Ovary (tissue), 3 donors: ENCODE measurements around the gene C11orf68.

Experiments used
- CTCF ChIP-seq, 3 donors: fragments of 450-650 bp in 2 of 3; fragments of 200-600 bp in 1 of 3; IDR thresholded peaks; one replicate each; pipeline versions ENCODE4 v1.5.1 to v1.8.0; 2016 to 2022; ENCODE audit warnings: antibody characterized with exemption in 3 of 3, mild to moderate bottlenecking in 1 of 3
- POLR2A ChIP-seq: fragments of 450-650 bp; IDR thresholded peaks from one replicate; pipeline ENCODE4 v1.6.1; 2017; ENCODE audit warnings: antibody characterized with exemption, mild to moderate bottlenecking, moderate library complexity
- donor health status: DM: no; HTN: no; CAD: no.

GRCh38 chr11:65967329-65967934 lies 48.6 kb upstream of the C11orf68 start:
- TF ChIP-seq CTCF (IDR thresholded peaks at IDR 0.05) (no peak), POLR2A (no peak)
